Measurements from ENCODE around the gene ANAPC2.

GRCh38 chr9:137163365-137163715, 25.0 kb downstream of the ANAPC2 start:
- TF ChIP-seq CTCF (conservative IDR thresholded peaks at IDR 0.05; ENCODE audit: low read length) (no peak), EZH2phosphoT487 (IDR thresholded peaks at IDR 0.05; ENCODE audit: borderline replicate concordance, low read depth, low read length) (no peak)
